Left renal pelvis (tissue), 4 donors: ENCODE results near the gene AGPAT1. TPM values are rescaled to one million over a fixed set of nuclear protein-coding genes. Genes with fewer than 3 reads are reported as not detected.

Experiments used
- DNase-seq, 4 donors: peaks; one replicate each; pipeline ENCODE4 v3.0.0-alpha.2; 2013; ENCODE audit warnings: low read depth in 4 of 4, low spot score in 3 of 4
- polyA plus RNA-seq, 4 donors: library from polyadenylated mRNA; unstranded; fragments of 120-200 nt; gene quantifications; one replicate each; pipeline ENCODE4 v1.2.1, GENCODE V29; 2013; ENCODE audit not compliant: insufficient read length in 4 of 4

The AGPAT1 gene
- polyA plus RNA-seq, 4 donors: 84.4 to 105 (median 99.7) TPM

- DNase-seq: no peak
These were observed 2.7 kb downstream of the AGPAT1 start for GRCh38 chr6:32173051-32173727.

- DNase-seq: no peak
These were observed 4.7 kb downstream of the AGPAT1 start for GRCh38 chr6:32171234-32171633.

GRCh38 chr6:32170294-32170693 lies 5.6 kb downstream of the AGPAT1 start:
- DNase-seq: no peak

- DNase-seq: no peak
These were observed 6.9 kb downstream of the AGPAT1 start for GRCh38 chr6:32168807-32169591.

- DNase-seq: no peak
These were observed 7.5 kb downstream of the AGPAT1 start for GRCh38 chr6:32168350-32168749.

- no peak for DNase-seq
These were observed 8.1 kb downstream of the AGPAT1 start for GRCh38 chr6:32167761-32168262.

GRCh38 chr6:32167154-32167760 lies 8.6 kb downstream of the AGPAT1 start:
- no peak for DNase-seq

GRCh38 chr6:32166411-32167061 lies 9.3 kb downstream of the AGPAT1 start:
- DNase-seq: no peak

GRCh38 chr6:32164295-32164694 lies 11.6 kb downstream of the AGPAT1 start, which contains the start of gene EGFL8:
Gene EGFL8, plus strand, starts transcription at chr6:32164595. Its CDS starts 1,571 bp downstream, at chr6:32166166.
- DNase-seq: no peak

GRCh38 chr6:32163559-32164258 lies 12.2 kb downstream of the AGPAT1 start:
- no peak for DNase-seq

- no peak for DNase-seq
These were observed 17.8 kb downstream of the AGPAT1 start for GRCh38 chr6:32158052-32158451.

- DNase-seq: no peak
These were observed 19.0 kb downstream of the AGPAT1 start for GRCh38 chr6:32156891-32157290.

- DNase-seq: peak in 1 of 4 donors; percentile 73
These were observed 21.2 kb downstream of the AGPAT1 start for GRCh38 chr6:32154514-32155161.

- peak; percentile 85 to 92 (median 88) for DNase-seq
These were observed 22.0 kb downstream of the AGPAT1 start, which contains the start of gene PPT2 for GRCh38 chr6:32153564-32154513. Gene PPT2, plus strand, starts transcription at chr6:32154141. Its CDS starts 454 bp downstream, at chr6:32154595.

GRCh38 chr6:32152769-32153563 lies 22.9 kb downstream of the AGPAT1 start:
- DNase-seq: no peak

GRCh38 chr6:32151863-32152768 lies 23.8 kb downstream of the AGPAT1 start, which contains the start of gene PRRT1:
Gene PRRT1, minus strand, starts transcription at chr6:32151939. Its CDS starts 112 bp downstream, at chr6:32151827.
- DNase-seq: no peak
